IMR-90 (cell line): ENCODE measurements around the gene DUSP2. TPM values are rescaled to one million over a fixed set of nuclear protein-coding genes. Genes with fewer than 3 reads are reported as not detected.

Source experiments
- ATAC-seq: fragments of 200-7000 bp; cut with Tn5 transposase; 2 replicates; pipeline ENCODE4 v1.9.1; 2020; ENCODE audit warnings: low read depth, mild to moderate bottlenecking, moderate library complexity
- BruUV-seq: library from RNA; stranded (reverse); fragments of 400-500 nt; replicated peaks from 2 replicates; lab custom pipeline; 2021; lab: Mats Ljungman, UMichigan
- CTCF ChIA-PET: fragments of 300-600 bp; formaldehyde crosslinking; extraction: SDS; loops from one replicate; lab custom pipeline; 2021; ENCODE audit warnings: antibody characterized with exemption; lab: Yijun Ruan, JAX
- POLR2A ChIA-PET: fragments of 300-600 bp; sonication (Branson Sonifier 250); formaldehyde crosslinking; loops from one replicate; lab custom pipeline; 2022; ENCODE audit warnings: antibody characterized with exemption; ENCODE audit not compliant: unreplicated experiment; lab: Charles Lee
- DNase-seq: peaks from one replicate; pipeline ENCODE4 v3.0.0; 2013
- H2AFZ ChIP-seq: replicated peaks from 2 replicates; pipeline ENCODE3; 2013; ENCODE audit warnings: low read length, mild to moderate bottlenecking; ENCODE audit not compliant: poor library complexity
- H2AK5ac ChIP-seq: 2 replicates; pipeline ENCODE4 v1.6.1; 2013; ENCODE audit warnings: low read depth, low read length, inconsistent platforms
- H2AK9ac ChIP-seq: replicated peaks from 2 replicates; pipeline ENCODE3; 2013; ENCODE audit warnings: mild to moderate bottlenecking, low read depth, low read length, moderate library complexity; ENCODE audit not compliant: poor library complexity
- H2BK120ac ChIP-seq: 2 replicates; pipeline ENCODE4 v1.6.1; 2013; ENCODE audit warnings: low read depth, low read length, inconsistent platforms
- H2BK15ac ChIP-seq: 3 replicates; pipeline ENCODE4 v1.6.1; 2013; ENCODE audit warnings: low read depth, low read length, inconsistent platforms
- H2BK20ac ChIP-seq: 2 replicates; pipeline ENCODE4 v1.6.1; 2013; ENCODE audit warnings: low read depth, mild to moderate bottlenecking, inconsistent platforms, low read length, moderate library complexity
- H2BK5ac ChIP-seq: 2 replicates; pipeline ENCODE4 v1.6.1; 2013; ENCODE audit warnings: mild to moderate bottlenecking, low read depth, low read length, inconsistent platforms; ENCODE audit not compliant: poor library complexity, severe bottlenecking
- H3K14ac ChIP-seq: replicated peaks from 2 replicates; pipeline ENCODE4 v1.6.1; 2013; ENCODE audit warnings: low read depth, low read length, inconsistent platforms
- H3K18ac ChIP-seq: 2 replicates; pipeline ENCODE4 v1.6.1; 2013; ENCODE audit warnings: low read depth, low read length, control low read depth
- H3K23ac ChIP-seq: 2 replicates; pipeline ENCODE4 v1.6.1; 2013; ENCODE audit warnings: low read depth, low read length, inconsistent platforms
- H3K27ac ChIP-seq: 2 replicates; pipeline ENCODE4 v1.5.1; 2013; ENCODE audit warnings: mild to moderate bottlenecking, control low read depth, low read length; ENCODE audit not compliant: insufficient read depth
- H3K27me3 ChIP-seq: 2 replicates; pipeline ENCODE4 v1.6.1; 2013; ENCODE audit warnings: low read length; ENCODE audit not compliant: control insufficient read depth, insufficient read depth
- H3K36me3 ChIP-seq: 2 replicates; pipeline ENCODE4 v1.6.1; 2013; ENCODE audit warnings: low read length, mixed read lengths; ENCODE audit not compliant: control insufficient read depth, insufficient read depth
- H3K4ac ChIP-seq: 2 replicates; pipeline ENCODE4 v1.6.1; 2013; ENCODE audit warnings: low read depth, low read length, inconsistent platforms
- H3K4me1 ChIP-seq: 2 replicates; pipeline ENCODE4 v1.6.1; 2013; ENCODE audit warnings: low read length, mixed read lengths; ENCODE audit not compliant: control insufficient read depth, insufficient read depth
- H3K4me2 ChIP-seq: 2 replicates; pipeline ENCODE4 v1.6.1; 2013; ENCODE audit warnings: low read depth, mild to moderate bottlenecking, control low read depth, low read length, moderate library complexity
- H3K4me3 ChIP-seq: 2 replicates; pipeline ENCODE4 v1.5.1; 2013; ENCODE audit warnings: low read depth, mild to moderate bottlenecking, control low read depth, low read length, moderate library complexity; ENCODE audit not compliant: insufficient read depth
- H3K56ac ChIP-seq: 2 replicates; pipeline ENCODE4 v1.6.1; 2013; ENCODE audit warnings: low read length, inconsistent platforms; ENCODE audit not compliant: insufficient read depth; ENCODE audit errors: extremely low read depth
- H3K79me1 ChIP-seq, 2 experiments: 2 replicates each; pipeline ENCODE4 v1.6.1; 2013; ENCODE audit warnings: low read length in 2 of 2, inconsistent platforms in 1 of 2, low read depth in 1 of 2
- H3K9ac ChIP-seq: 2 replicates; pipeline ENCODE4 v1.6.1; 2013; ENCODE audit warnings: low read depth, low read length, control low read depth
- H3K9me1 ChIP-seq: 2 replicates; pipeline ENCODE4 v1.6.1; 2013; ENCODE audit warnings: low read length, inconsistent platforms; ENCODE audit not compliant: insufficient read depth
- H3K9me3 ChIP-seq: 2 replicates; pipeline ENCODE4 v1.6.1; 2013; ENCODE audit warnings: low read length; ENCODE audit not compliant: control insufficient read depth, insufficient read depth
- H4K20me1 ChIP-seq: 2 replicates; pipeline ENCODE4 v1.6.1; 2013; ENCODE audit warnings: low read length, inconsistent platforms; ENCODE audit not compliant: insufficient read depth
- H4K5ac ChIP-seq: 2 replicates; pipeline ENCODE4 v1.6.1; 2013; ENCODE audit warnings: mild to moderate bottlenecking, low read depth, low read length, control low read depth
- H4K8ac ChIP-seq, 2 experiments: 2 replicates each; pipeline ENCODE4 v1.6.1; 2013; ENCODE audit warnings: low read depth in 2 of 2, low read length in 2 of 2, control low read depth in 1 of 2, inconsistent platforms in 1 of 2
- H4K91ac ChIP-seq: 2 replicates; pipeline ENCODE4 v1.6.1; 2013; ENCODE audit warnings: low read depth, low read length, inconsistent platforms; ENCODE audit not compliant: insufficient read depth
- BHLHE40 ChIP-seq: fragments of 150-350 bp; IDR thresholded peaks from 2 replicates; pipeline ENCODE4 v1.6.1; 2016; ENCODE audit warnings: mild to moderate bottlenecking, low read depth, low read length
- CEBPB ChIP-seq: IDR thresholded peaks from 2 replicates; pipeline ENCODE4 v1.6.1; 2012; ENCODE audit warnings: low read depth, low read length, improper control_type of control experiment
- CHD1 ChIP-seq: IDR thresholded peaks from 2 replicates; pipeline ENCODE4 v1.6.1; 2012; ENCODE audit warnings: low read depth, low read length, improper control_type of control experiment
- FOS ChIP-seq: fragments of 150-350 bp; IDR thresholded peaks from 2 replicates; pipeline ENCODE4 v1.6.1; 2016; ENCODE audit warnings: low read depth, low read length
- MAFK ChIP-seq: IDR thresholded peaks from 2 replicates; pipeline ENCODE4 v1.6.1; 2012; ENCODE audit warnings: low read depth, low read length, improper control_type of control experiment
- MAZ ChIP-seq: IDR thresholded peaks from 2 replicates; pipeline ENCODE4 v1.6.1; 2012; ENCODE audit warnings: low read depth, mild to moderate bottlenecking, low read length, improper control_type of control experiment, moderate library complexity, borderline replicate concordance
- MXI1 ChIP-seq: IDR thresholded peaks from 2 replicates; pipeline ENCODE4 v1.6.1; 2012; ENCODE audit warnings: low read depth, mild to moderate bottlenecking, low read length, moderate library complexity, borderline replicate concordance
- NFE2L2 ChIP-seq: fragments of 150-350 bp; IDR thresholded peaks from 2 replicates; pipeline ENCODE4 v1.6.1; 2016; ENCODE audit warnings: low read depth, mild to moderate bottlenecking, low read length
- POLR2A ChIP-seq: IDR thresholded peaks from 2 replicates; pipeline ENCODE4 v1.6.1; 2012; ENCODE audit warnings: mild to moderate bottlenecking, low read depth, low read length
- RAD21 ChIP-seq: IDR thresholded peaks from 2 replicates; pipeline ENCODE4 v1.6.1; 2012; ENCODE audit warnings: low read length, improper control_type of control experiment
- RCOR1 ChIP-seq: IDR thresholded peaks from 2 replicates; pipeline ENCODE4 v1.6.1; 2012; ENCODE audit warnings: mild to moderate bottlenecking, low read length, improper control_type of control experiment; ENCODE audit not compliant: insufficient replicate concordance
- SMC3 ChIP-seq: fragments of 150-350 bp; IDR thresholded peaks from 2 replicates; pipeline ENCODE4 v1.6.1; 2016; ENCODE audit warnings: low read depth, mild to moderate bottlenecking, antibody characterized with exemption, low read length, moderate library complexity
- WGBS, 2 experiments: methylation state at CpG; one replicate each; pipeline versions ENCODE4 v1.1.5 to v1.1.7; 2013; ENCODE audit warnings: missing lambda C conversion rate in 2 of 2; ENCODE audit not compliant: insufficient read length in 1 of 2; ENCODE audit errors: extremely low coverage in 2 of 2; 5-methylcytosine and 5-hydroxymethylcytosine counted together
- dilution Hi-C: fragments of 300-500 bp; cut with HindIII; formaldehyde crosslinking; loops from one replicate; pipeline ENCODE4 v1.14.3; 2018; ENCODE audit warnings: low sequenced_read_pairs; ENCODE audit not compliant: unreplicated experiment
- in situ Hi-C: fragments of 300-500 bp; cut with MboI; formaldehyde crosslinking; loops from 3 replicates; pipeline ENCODE4 v1.14.3; 2019; ENCODE audit warnings: low sequenced_read_pairs, inconsistent platforms, mixed read lengths
- intact Hi-C: fragments of 100-400 bp; cut with micrococcal nuclease; formaldehyde crosslinking; loops from 2 replicates; pipeline ENCODE4 v1.10.0; 2022
- polyA plus RNA-seq, 3 experiments: library from polyadenylated mRNA; depleted of rRNA; stranded (reverse); fragments of >200 nt; gene quantifications; 2 replicates each; pipeline ENCODE4 v1.2.3, GENCODE V29; 2012; ENCODE audit warnings: low replicate concordance in 1 of 3
- total RNA-seq: library from RNA; depleted of rRNA; stranded (reverse); fragments of >200 nt; gene quantifications from 2 replicates; pipeline ENCODE4 v1.2.3, GENCODE V29; 2012
- TF ChIP-seq, protein P1 (sequence below): fragments of 150-350 bp; IDR thresholded peaks from 2 replicates; pipeline ENCODE4 v1.6.1; 2017; ENCODE audit warnings: mild to moderate bottlenecking, antibody characterized with exemption, low read length, low read depth
- TF ChIP-seq, protein P2 (sequence below): fragments of 150-350 bp; IDR thresholded peaks from 2 replicates; pipeline ENCODE4 v1.6.1; 2016; ENCODE audit warnings: low read depth, mild to moderate bottlenecking, low read length, moderate library complexity, borderline replicate concordance
- TF ChIP-seq, protein P3 (sequence below): conservative IDR thresholded peaks from 2 replicates; pipeline ENCODE4 v1.5.1; 2012; ENCODE audit warnings: mild to moderate bottlenecking, low read depth, low read length, improper control_type of control experiment

Gene DUSP2
- total and polyA plus RNA-seq, 2 of the 4 experiments (the other 2 are of a cell fraction): 1.8 to 3.8 TPM

DNA sequence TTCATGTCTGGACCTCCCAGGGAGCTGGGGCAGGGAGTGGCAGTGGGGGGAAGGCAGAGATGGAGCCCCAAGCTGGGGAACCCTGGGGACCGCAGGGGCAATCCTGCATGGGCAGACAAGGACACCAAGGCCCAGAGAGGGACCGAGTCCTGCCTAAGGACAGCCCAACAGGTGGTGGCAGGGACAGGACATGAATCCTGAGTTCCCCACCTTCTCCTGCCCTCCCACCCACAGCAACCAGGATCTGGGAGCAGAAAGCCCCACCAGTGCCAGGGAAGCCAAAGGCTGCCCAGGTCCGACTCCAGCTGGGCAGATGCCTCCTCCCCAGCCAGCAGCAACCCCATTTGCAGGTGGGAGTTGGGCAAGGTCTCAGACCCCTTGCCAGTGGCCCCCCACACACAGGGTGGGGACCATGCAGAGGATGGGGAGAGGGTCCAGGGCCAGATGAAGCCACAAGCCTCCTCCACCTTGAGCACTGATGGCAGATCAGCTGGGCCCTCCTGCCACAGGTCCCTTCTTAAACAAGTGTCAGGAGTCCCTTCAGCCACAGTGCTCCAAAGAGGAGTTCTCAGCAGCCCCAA, 35.2 kb downstream of the DUSP2 start:
- no peaks in the 10 kb centered on the region for H3K36me3 ChIP-seq
- H4K20me1 ChIP-seq: no peaks in the 10 kb centered on the region
- peaks cover 10% of the 10 kb centered on the region for H3K9me3 ChIP-seq
- no peak overlapping the region for H3K4me3 ChIP-seq
- no peak overlapping the region for H4K91ac ChIP-seq
- intact Hi-C loops (no loop called here), dilution Hi-C loops (no loop called here), in situ Hi-C loops (loop anchor here (25.0 kb wide), 1 partner anchor 98 kb away; no protein-coding TSS in a partner anchor)
- H2BK15ac ChIP-seq: no peak overlapping the region
- H2BK5ac ChIP-seq: no peak overlapping the region
- DNase-seq (no peak), ATAC-seq (no peak)
- WGBS, 2 experiments: no CpG with 5 or more reads among the region's 3 CpGs
- no peak overlapping the region for H3K27ac ChIP-seq
- no peak for TF ChIP-seq BHLHE40
- TF ChIP-seq CHD1: no peak
- TF ChIP-seq, protein P1, sequence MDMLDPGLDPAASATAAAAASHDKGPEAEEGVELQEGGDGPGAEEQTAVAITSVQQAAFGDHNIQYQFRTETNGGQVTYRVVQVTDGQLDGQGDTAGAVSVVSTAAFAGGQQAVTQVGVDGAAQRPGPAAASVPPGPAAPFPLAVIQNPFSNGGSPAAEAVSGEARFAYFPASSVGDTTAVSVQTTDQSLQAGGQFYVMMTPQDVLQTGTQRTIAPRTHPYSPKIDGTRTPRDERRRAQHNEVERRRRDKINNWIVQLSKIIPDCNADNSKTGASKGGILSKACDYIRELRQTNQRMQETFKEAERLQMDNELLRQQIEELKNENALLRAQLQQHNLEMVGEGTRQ: no peak
- no peak for TF ChIP-seq CEBPB
- no peak for TF ChIP-seq RCOR1
- TF ChIP-seq MAZ: no peak
- TF ChIP-seq, protein P2, sequence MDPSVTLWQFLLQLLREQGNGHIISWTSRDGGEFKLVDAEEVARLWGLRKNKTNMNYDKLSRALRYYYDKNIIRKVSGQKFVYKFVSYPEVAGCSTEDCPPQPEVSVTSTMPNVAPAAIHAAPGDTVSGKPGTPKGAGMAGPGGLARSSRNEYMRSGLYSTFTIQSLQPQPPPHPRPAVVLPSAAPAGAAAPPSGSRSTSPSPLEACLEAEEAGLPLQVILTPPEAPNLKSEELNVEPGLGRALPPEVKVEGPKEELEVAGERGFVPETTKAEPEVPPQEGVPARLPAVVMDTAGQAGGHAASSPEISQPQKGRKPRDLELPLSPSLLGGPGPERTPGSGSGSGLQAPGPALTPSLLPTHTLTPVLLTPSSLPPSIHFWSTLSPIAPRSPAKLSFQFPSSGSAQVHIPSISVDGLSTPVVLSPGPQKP: no peak
- TF ChIP-seq RAD21: no peak
- no peak for TF ChIP-seq MXI1
- no peak for TF ChIP-seq FOS
- no peak for TF ChIP-seq SMC3
- no peak for TF ChIP-seq POLR2A
- TF ChIP-seq, protein P3, sequence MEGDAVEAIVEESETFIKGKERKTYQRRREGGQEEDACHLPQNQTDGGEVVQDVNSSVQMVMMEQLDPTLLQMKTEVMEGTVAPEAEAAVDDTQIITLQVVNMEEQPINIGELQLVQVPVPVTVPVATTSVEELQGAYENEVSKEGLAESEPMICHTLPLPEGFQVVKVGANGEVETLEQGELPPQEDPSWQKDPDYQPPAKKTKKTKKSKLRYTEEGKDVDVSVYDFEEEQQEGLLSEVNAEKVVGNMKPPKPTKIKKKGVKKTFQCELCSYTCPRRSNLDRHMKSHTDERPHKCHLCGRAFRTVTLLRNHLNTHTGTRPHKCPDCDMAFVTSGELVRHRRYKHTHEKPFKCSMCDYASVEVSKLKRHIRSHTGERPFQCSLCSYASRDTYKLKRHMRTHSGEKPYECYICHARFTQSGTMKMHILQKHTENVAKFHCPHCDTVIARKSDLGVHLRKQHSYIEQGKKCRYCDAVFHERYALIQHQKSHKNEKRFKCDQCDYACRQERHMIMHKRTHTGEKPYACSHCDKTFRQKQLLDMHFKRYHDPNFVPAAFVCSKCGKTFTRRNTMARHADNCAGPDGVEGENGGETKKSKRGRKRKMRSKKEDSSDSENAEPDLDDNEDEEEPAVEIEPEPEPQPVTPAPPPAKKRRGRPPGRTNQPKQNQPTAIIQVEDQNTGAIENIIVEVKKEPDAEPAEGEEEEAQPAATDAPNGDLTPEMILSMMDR: no peak
- no peak for TF ChIP-seq MAFK
- TF ChIP-seq NFE2L2: no peak
- H3K4ac ChIP-seq: no peak overlapping the region
- H3K9ac ChIP-seq: no peak overlapping the region
- POLR2A ChIA-PET: no interaction called here
- H3K27me3 ChIP-seq: peaks cover 71% of the 10 kb centered on the region
- no peak overlapping the region for H3K14ac ChIP-seq
- H4K5ac ChIP-seq: no peak overlapping the region
- no peaks in the 10 kb centered on the region for H3K79me1 ChIP-seq
- H2AK9ac ChIP-seq: no peak overlapping the region
- no peak overlapping the region for H3K18ac ChIP-seq
- no TSS peak for BruUV-seq
- no peak overlapping the region for H3K56ac ChIP-seq
- no peak overlapping the region for H3K23ac ChIP-seq
- no peak overlapping the region for H4K8ac ChIP-seq
- no peak overlapping the region for H2BK120ac ChIP-seq
- H3K9me1 ChIP-seq: no peaks in the 10 kb centered on the region
- H2AFZ ChIP-seq: no peak overlapping the region
- H2BK20ac ChIP-seq: no peak overlapping the region
- no peak overlapping the region for H3K4me2 ChIP-seq
- no peaks in the 10 kb centered on the region; the same call in 1 of the 2 replicates for H3K4me1 ChIP-seq
- CTCF ChIA-PET: no interaction called here
- H2AK5ac ChIP-seq: no peak overlapping the region
